Motor neuron (in vitro differentiated cells): ENCODE measurements around the gene CLASRP. TPM values are rescaled to one million over a fixed set of nuclear protein-coding genes. Genes with fewer than 3 reads are reported as not detected.

Experiments used
- ATAC-seq, 8 experiments: fragments of 200-7000 bp; cut with Tn5 transposase; replicated peaks in 6 of 8; 2 replicates each; pipeline ENCODE4 v1.8.0; 2021; ENCODE audit warnings: mild to moderate bottlenecking in 8 of 8, moderate library complexity in 8 of 8
- H3K27ac ChIP-seq, 2 donors: fragments of 250-450 bp; sonication (Bioruptor Pico); 2 replicates each; pipeline ENCODE4 v1.9.0; 2021; ENCODE audit warnings: antibody characterized with exemption in 2 of 2, mild to moderate bottlenecking in 2 of 2, moderate library complexity in 1 of 2
- H3K4me1 ChIP-seq, 2 donors: fragments of 250-450 bp; sonication (Bioruptor Pico); replicated peaks in 1 of 2; 2 replicates each; pipeline ENCODE4 v1.6.1; 2021; ENCODE audit warnings: antibody characterized with exemption in 2 of 2, mild to moderate bottlenecking in 2 of 2, moderate library complexity in 1 of 2
- H3K4me3 ChIP-seq, 5 donors: fragments of 250-450 bp; sonication (Bioruptor Pico); 2 replicates each; pipeline ENCODE4 v1.9.0; 2021; ENCODE audit warnings: antibody characterized with exemption in 5 of 5, mild to moderate bottlenecking in 5 of 5, moderate library complexity in 4 of 5
- WGBS, 10 experiments: fragments of 450-650 bp; shearing (Covaris generic); methylation state at CpG; one replicate each; pipeline ENCODE4 v1.0.0; 2022; 5-methylcytosine and 5-hydroxymethylcytosine counted together
- in situ Hi-C, 9 experiments: fragments of 400-800 bp; cut with MboI; loops; one replicate each; pipeline ENCODE4 v1.15.0; 2021; ENCODE audit warnings: low sequenced_read_pairs in 9 of 9, low pct_unique_long_range_greater_than_20kb in 2 of 9; ENCODE audit not compliant: unreplicated experiment in 9 of 9
- total RNA-seq, 8 experiments: library from RNA; unstranded; fragments of 300-600 nt; gene quantifications; 2 replicates each; pipeline versions ENCODE4 v1.2.3 to v1.2.4, GENCODE V29; 2022

Gene CLASRP
- total RNA-seq, 8 experiments from 2014 or later: 22.2 to 82.6 (median 34.6) TPM

GRCh38 chr19:45030825-45031224, 8.0 kb upstream of the CLASRP start:
- in situ Hi-C loops: no loop called here
- ATAC-seq: no peak
- 74 to 100% (median 87%) methylated on average over 1 to 6 of the region's 6 CpGs for WGBS, 10 experiments
- Histone ChIP-seq H3K4me3 (no peak overlapping the region), H3K4me1 (no peaks in the 10 kb centered on the region), H3K27ac (no peak overlapping the region)

GRCh38 chr19:45032421-45032820, 6.4 kb upstream of the CLASRP start:
- no peak overlapping the region for H3K4me3 ChIP-seq
- H3K27ac ChIP-seq: no peak overlapping the region
- no peak for ATAC-seq
- 40 to 100% (median 93%) methylated on average over 1 to 3 of the region's 18 CpGs; no CpG with 5 or more reads in 4 of the 10 experiments for WGBS, 10 experiments
- no peaks in the 10 kb centered on the region for H3K4me1 ChIP-seq
- in situ Hi-C loops: no loop called here

GRCh38 chr19:45035755-45036154, 3.1 kb upstream of the CLASRP start:
- 80 to 100% (median 90%) methylated on average over 1 to 6 of the region's 6 CpGs; no CpG with 5 or more reads in 5 of the 10 experiments for WGBS, 10 experiments
- Histone ChIP-seq H3K4me1 (peaks cover 7 to 11% of the 10 kb centered on the region in 2 donors), H3K27ac (no peak overlapping the region), H3K4me3 (no peak overlapping the region)
- in situ Hi-C loops: no loop called here
- ATAC-seq: no peak

GRCh38 chr19:45037393-45038169, 1.3 kb upstream of the CLASRP start:
- no peak for ATAC-seq
- in situ Hi-C loops: no loop called here
- Histone ChIP-seq H3K4me3 (no peak overlapping the region), H3K4me1 (peaks cover 7 to 11% of the 10 kb centered on the region in 2 donors), H3K27ac (no peak overlapping the region)
- WGBS, 10 experiments: 60 to 100% (median 87%) methylated on average over 2 to 8 of the region's 37 CpGs; no CpG with 5 or more reads in 3 of the 10 experiments

- in situ Hi-C loops: no loop called here
- H3K4me1 ChIP-seq: peaks cover 7 to 11% of the 10 kb centered on the region in 2 donors
- peak overlapping the region; percentile 74 to 96 (median 81) for H3K4me3 ChIP-seq
- WGBS, 10 experiments: 20 to 100% (median 87%) methylated on average over 1 to 12 of the region's 19 CpGs; no CpG with 5 or more reads in 2 of the 10 experiments
- H3K27ac ChIP-seq: no peak overlapping the region
- ATAC-seq: no peak
Observed at GRCh38 chr19:45040059-45040771, 1.4 kb downstream of the CLASRP start.

GRCh38 chr19:45041125-45041524, 2.3 kb downstream of the CLASRP start:
- Histone ChIP-seq H3K4me3 (no peak overlapping the region), H3K4me1 (peaks cover 7 to 11% of the 10 kb centered on the region in 2 donors), H3K27ac (no peak overlapping the region)
- ATAC-seq: no peak
- 84 to 97% (median 93%) methylated on average over 2 to 6 of the region's 6 CpGs; no CpG with 5 or more reads in 4 of the 10 experiments for WGBS, 10 experiments
- in situ Hi-C loops: no loop called here

- peak in 4 of 8 experiments; percentile 30 to 96 (median 78) for ATAC-seq
- Histone ChIP-seq H3K27ac (no peak overlapping the region), H3K4me1 (no peaks in the 10 kb centered on the region), H3K4me3 (no peak overlapping the region)
- in situ Hi-C loops: no loop called here
- WGBS, 10 experiments: 67 to 98% (median 92%) methylated on average over 2 to 10 of the region's 14 CpGs; no CpG with 5 or more reads in 1 of the 10 experiments
Observed at GRCh38 chr19:45045671-45046353, 7.0 kb downstream of the CLASRP start.

- no peak overlapping the region for H3K4me3 ChIP-seq
- WGBS, 10 experiments: 95 to 100% (median 100%) methylated on average over 1 to 7 of the region's 7 CpGs; no CpG with 5 or more reads in 4 of the 10 experiments
- no peak for ATAC-seq
- in situ Hi-C loops: no loop called here
- no peaks in the 10 kb centered on the region for H3K4me1 ChIP-seq
- H3K27ac ChIP-seq: no peak overlapping the region
Observed at GRCh38 chr19:45046355-45046754, 7.5 kb downstream of the CLASRP start.

- no peak overlapping the region for H3K4me3 ChIP-seq
- in situ Hi-C loops: no loop called here
- no peak overlapping the region for H3K27ac ChIP-seq
- ATAC-seq: no peak
- no peaks in the 10 kb centered on the region for H3K4me1 ChIP-seq
- WGBS, 10 experiments: 56 to 100% (median 92%) methylated on average over 3 to 7 of the region's 7 CpGs
Observed at GRCh38 chr19:45047188-45047797, 8.4 kb downstream of the CLASRP start.

- H3K4me1 ChIP-seq: no peaks in the 10 kb centered on the region
- 80 to 100% (median 88%) methylated on average over 1 to 7 of the region's 8 CpGs; no CpG with 5 or more reads in 4 of the 10 experiments for WGBS, 10 experiments
- H3K27ac ChIP-seq: no peak overlapping the region
- H3K4me3 ChIP-seq: no peak overlapping the region
- in situ Hi-C loops: no loop called here
- ATAC-seq: no peak
Observed at GRCh38 chr19:45049073-45049736, 10.4 kb downstream of the CLASRP start.

GRCh38 chr19:45050036-45050435, 11.2 kb downstream of the CLASRP start:
- no peak overlapping the region for H3K27ac ChIP-seq
- no peaks in the 10 kb centered on the region for H3K4me1 ChIP-seq
- no peak for ATAC-seq
- 87 to 100% (median 90%) methylated on average over 2 to 3 of the region's 6 CpGs; no CpG with 5 or more reads in 7 of the 10 experiments for WGBS, 10 experiments
- in situ Hi-C loops: no loop called here
- H3K4me3 ChIP-seq: no peak overlapping the region

GRCh38 chr19:45051929-45052579, 13.2 kb downstream of the CLASRP start:
- in situ Hi-C loops: no loop called here
- Histone ChIP-seq H3K4me1 (no peaks in the 10 kb centered on the region), H3K4me3 (no peak overlapping the region), H3K27ac (no peak overlapping the region)
- peak in 3 of 8 experiments; percentile 14 to 80 (median 74) for ATAC-seq
- 50 to 100% (median 90%) methylated on average over 1 to 6 of the region's 9 CpGs; no CpG with 5 or more reads in 5 of the 10 experiments for WGBS, 10 experiments
